GM23248 (cell line): ENCODE measurements around the gene FAM217A.

Experiments
- EZH2 ChIP-seq: fragments of 200-600 bp; sonication (generic); IDR thresholded peaks from 2 replicates; pipeline ENCODE4 v1.6.1; 2018; ENCODE audit warnings: antibody characterized with exemption, mild to moderate bottlenecking; ENCODE audit not compliant: insufficient read depth, poor library complexity, severe bottlenecking
- EZH2phosphoT487 ChIP-seq: fragments of 200-600 bp; sonication (generic); IDR thresholded peaks from 2 replicates; pipeline ENCODE4 v1.6.1; 2018; ENCODE audit warnings: antibody characterized with exemption, moderate library complexity, mild to moderate bottlenecking, low read depth; ENCODE audit not compliant: insufficient read depth

- TF ChIP-seq EZH2, result no peak
- TF ChIP-seq EZH2phosphoT487, result no peak
These were observed 33.4 kb upstream of the FAM217A start for GRCh38 chr6:4112366-4112765.
